GM21529 (cell line): ENCODE results near the gene NXNL1.

Experiments
- ATAC-seq: cut with Tn5 transposase; IDR thresholded peaks from one replicate; pipeline ENCODE4 v1.9.1; 2021; ENCODE audit not compliant: unreplicated experiment

The NXNL1 gene

GRCh38 chr19:17421942-17422341 is 38.8 kb downstream of the NXNL1 start:
- ATAC-seq: no peak

GRCh38 chr19:17420475-17420924 is 40.2 kb downstream of the NXNL1 start:
- ATAC-seq: no peak

DNA sequence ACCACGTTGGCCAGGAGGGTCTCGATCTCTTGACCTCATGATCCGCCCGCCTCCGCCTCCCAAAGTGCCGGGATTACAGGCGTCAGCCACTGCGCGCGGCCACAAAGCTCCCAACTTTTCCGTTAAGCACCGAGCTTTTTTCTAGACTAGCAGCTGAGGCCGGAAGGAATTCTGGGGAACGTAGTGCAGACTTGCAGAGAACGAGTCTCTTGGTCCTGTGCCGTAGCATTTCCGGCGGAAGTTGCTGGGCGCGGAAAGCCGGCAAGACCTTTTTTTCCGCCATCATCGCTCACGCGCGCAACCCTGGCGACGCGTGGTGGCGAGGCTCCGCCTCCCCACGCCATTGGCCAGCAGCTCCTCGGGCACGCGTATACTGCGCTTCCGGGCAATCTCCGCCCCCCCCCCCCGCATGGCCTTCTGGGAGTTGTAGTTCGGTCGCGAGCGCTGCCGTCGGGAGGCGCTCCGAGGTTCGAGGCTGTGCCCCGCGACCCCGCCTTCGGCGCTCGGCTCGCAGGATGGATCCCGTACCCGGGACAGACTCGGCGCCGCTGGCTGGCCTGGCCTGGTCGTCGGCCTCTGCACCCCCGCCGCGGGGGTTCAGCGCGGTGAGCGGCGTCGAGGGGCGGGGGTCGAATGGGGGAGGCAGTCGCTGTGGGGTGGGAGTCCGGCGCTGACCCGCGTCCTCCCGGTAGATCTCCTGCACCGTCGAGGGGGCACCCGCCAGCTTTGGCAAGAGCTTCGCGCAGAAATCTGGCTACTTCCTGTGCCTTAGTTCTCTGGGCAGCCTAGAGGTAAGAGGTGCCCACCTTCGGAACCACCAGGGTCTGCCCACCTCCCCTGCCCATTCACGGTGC is 40.9 kb downstream of the NXNL1 start, which contains the start of gene MVB12A:
Gene MVB12A (plus strand): TSS at position 427 of the 854 bp plus-strand sequence. CDS start 89 bp downstream, at position 516.
- ATAC-seq: peak; percentile 84

- no peak for ATAC-seq
These were observed 41.5 kb downstream of the NXNL1 start for GRCh38 chr19:17419154-17419620.

- no peak for ATAC-seq
These were observed 42.0 kb downstream of the NXNL1 start for GRCh38 chr19:17418710-17419109.

GRCh38 chr19:17415121-17415520 is 45.6 kb downstream of the NXNL1 start:
- no peak for ATAC-seq

GRCh38 chr19:17414097-17414496 is 46.6 kb downstream of the NXNL1 start:
- no peak for ATAC-seq

DNA sequence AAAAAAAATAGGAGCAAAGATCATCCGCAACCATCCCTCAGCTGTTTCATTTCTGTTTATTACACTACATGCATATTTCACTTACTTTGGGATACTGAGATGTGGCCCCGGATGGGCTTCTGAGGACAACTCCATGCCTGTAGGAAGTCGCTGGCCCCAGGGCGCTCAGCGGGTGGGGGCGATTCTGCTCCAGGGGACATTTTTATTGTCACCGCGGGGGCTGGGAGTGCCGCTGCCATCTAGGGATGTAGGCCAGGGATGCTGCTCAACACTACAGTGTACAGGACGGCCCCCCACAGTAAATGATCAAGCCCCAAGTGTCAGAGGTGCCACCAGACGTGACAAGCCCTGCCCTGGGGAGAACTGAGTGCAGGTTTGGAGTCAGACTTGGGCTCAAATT is 48.9 kb downstream of the NXNL1 start:
- ATAC-seq: no peak

GRCh38 chr19:17409990-17410389 is 50.7 kb downstream of the NXNL1 start:
- ATAC-seq: no peak

- no peak for ATAC-seq
These were observed 53.9 kb downstream of the NXNL1 start for GRCh38 chr19:17406887-17407196.

DNA sequence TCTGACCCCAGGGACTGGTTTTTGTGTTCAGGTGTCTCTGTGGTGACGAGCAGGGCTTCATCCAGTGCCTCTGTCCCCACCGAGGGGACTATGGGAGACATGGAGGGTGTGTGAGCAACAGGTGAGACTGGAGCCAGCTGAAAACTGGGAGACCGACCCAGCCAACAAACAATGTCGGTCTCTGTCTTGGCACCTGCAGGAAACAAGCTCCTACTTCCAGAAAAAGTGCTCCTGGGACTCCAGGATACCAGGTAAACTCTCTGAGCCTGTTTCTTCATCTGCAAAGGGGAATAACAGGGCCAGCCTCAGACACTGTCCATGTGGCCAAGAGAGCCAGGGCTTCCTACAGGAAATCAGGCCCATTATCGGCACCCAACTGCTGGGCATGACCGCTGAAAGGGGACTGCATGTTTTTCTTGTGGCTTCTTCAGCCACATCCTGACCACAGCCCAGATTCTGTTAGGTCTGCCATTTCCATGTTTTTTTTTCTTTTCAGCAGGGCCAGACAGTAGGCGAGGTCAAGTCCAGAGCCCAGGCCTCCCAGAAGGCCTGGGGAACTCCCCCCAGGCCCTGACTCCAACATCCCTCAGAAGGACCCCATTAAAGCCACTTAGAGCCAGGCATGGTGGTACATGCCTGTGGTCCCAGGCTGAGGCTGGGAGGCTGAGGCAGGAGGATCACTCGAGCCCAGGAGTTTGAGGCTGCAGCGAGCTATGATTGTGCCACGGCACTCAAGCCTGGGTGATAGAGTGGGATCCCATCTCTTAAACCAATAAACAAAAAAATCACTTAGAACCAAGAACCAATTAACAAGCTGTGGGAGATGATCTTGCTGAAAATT is 54.5 kb downstream of the NXNL1 start:
- peak; percentile 24 for ATAC-seq
